ENCODE data around the gene JPH4. TPM values are rescaled to one million over a fixed set of nuclear protein-coding genes. Genes with fewer than 3 reads are reported as not detected.

Gene JPH4
- total RNA-seq, 1 donor from 2014 or later: 1.1 TPM

GRCh38 chr14:23572836-23573235, 5.8 kb downstream of the JPH4 start:
- no peak overlapping the region for H3K4me3 ChIP-seq (ENCODE audit: low read depth, low read length)
- TF ChIP-seq, protein P1, sequence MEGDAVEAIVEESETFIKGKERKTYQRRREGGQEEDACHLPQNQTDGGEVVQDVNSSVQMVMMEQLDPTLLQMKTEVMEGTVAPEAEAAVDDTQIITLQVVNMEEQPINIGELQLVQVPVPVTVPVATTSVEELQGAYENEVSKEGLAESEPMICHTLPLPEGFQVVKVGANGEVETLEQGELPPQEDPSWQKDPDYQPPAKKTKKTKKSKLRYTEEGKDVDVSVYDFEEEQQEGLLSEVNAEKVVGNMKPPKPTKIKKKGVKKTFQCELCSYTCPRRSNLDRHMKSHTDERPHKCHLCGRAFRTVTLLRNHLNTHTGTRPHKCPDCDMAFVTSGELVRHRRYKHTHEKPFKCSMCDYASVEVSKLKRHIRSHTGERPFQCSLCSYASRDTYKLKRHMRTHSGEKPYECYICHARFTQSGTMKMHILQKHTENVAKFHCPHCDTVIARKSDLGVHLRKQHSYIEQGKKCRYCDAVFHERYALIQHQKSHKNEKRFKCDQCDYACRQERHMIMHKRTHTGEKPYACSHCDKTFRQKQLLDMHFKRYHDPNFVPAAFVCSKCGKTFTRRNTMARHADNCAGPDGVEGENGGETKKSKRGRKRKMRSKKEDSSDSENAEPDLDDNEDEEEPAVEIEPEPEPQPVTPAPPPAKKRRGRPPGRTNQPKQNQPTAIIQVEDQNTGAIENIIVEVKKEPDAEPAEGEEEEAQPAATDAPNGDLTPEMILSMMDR (IDR thresholded peaks at IDR 0.05; ENCODE audit: insufficient read depth, low read length, poor library complexity, severe bottlenecking): no peak
- H3K27me3 ChIP-seq (ENCODE audit: control insufficient read depth, insufficient read depth, low read length): peaks cover 56% of the 10 kb centered on the region
- DNase-seq (ENCODE audit: low read depth): no peak
- H3K36me3 ChIP-seq (ENCODE audit: control insufficient read depth, insufficient read depth, low read length): no peaks in the 10 kb centered on the region

- no peaks in the 10 kb centered on the region for H3K36me3 ChIP-seq (ENCODE audit: control insufficient read depth, insufficient read depth, low read length)
- peaks cover 52% of the 10 kb centered on the region for H3K27me3 ChIP-seq (ENCODE audit: control insufficient read depth, insufficient read depth, low read length)
- no peak for DNase-seq (ENCODE audit: low read depth)
- TF ChIP-seq, protein P1 (IDR thresholded peaks at IDR 0.05; ENCODE audit: insufficient read depth, low read length, poor library complexity, severe bottlenecking): no peak
- no peak overlapping the region for H3K4me3 ChIP-seq (ENCODE audit: low read depth, low read length)
Measured at GRCh38 chr14:23572524-23572828, 6.1 kb downstream of the JPH4 start.

DNA sequence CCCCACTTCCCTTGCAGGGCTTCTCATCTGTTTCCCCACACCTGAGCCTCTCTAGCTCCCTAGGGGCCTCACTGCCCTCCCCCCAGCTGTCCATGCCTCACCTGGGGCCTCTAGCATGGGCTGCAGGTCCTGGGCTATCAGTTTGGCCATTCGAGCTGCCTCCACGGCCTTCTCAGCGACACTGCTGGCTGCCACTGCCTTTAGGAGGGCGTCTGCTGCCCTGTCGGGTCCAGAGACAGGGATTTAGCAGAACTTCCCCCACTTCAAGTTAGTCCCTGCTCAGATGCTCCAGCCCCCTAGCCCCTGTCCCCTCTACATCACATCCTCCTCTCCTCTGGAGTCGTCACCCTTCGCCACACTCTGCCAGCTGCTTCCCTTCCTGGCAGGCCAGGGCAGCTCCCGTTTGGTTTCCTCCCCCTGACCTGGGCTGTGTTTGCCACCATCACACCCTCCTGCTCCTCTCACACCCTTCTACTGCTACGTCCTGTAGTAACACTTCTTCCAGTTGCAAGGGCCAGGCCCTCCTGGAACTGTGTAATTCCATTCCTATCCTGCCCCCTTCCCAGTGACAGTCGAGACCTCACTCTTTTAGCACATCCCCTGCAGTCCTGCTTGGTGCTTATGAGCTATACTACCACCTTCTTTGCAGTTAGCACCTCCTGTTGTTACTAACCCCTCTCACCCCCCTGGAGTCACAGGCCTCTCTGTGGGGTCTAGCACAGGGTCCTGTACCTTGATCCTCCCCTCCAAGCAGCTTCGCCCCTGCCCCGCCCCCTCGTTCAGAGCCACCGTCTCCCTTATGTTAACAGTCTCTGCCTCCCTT, 6.7 kb downstream of the JPH4 start:
- Histone ChIP-seq H3K36me3 (ENCODE audit: control insufficient read depth, insufficient read depth, low read length) (no peaks in the 10 kb centered on the region), H3K4me3 (ENCODE audit: low read depth, low read length) (no peak overlapping the region), H3K27me3 (ENCODE audit: control insufficient read depth, insufficient read depth, low read length) (peaks cover 46% of the 10 kb centered on the region)
- TF ChIP-seq, protein P1 (IDR thresholded peaks at IDR 0.05; ENCODE audit: insufficient read depth, low read length, poor library complexity, severe bottlenecking): no peak
- DNase-seq (ENCODE audit: low read depth): no peak

GRCh38 chr14:23570806-23571483, 7.6 kb downstream of the JPH4 start:
- Histone ChIP-seq H3K27me3 (ENCODE audit: control insufficient read depth, insufficient read depth, low read length) (peaks cover 37% of the 10 kb centered on the region), H3K36me3 (ENCODE audit: control insufficient read depth, insufficient read depth, low read length) (no peaks in the 10 kb centered on the region), H3K4me3 (ENCODE audit: low read depth, low read length) (no peak overlapping the region)
- TF ChIP-seq, protein P1 (IDR thresholded peaks at IDR 0.05; ENCODE audit: insufficient read depth, low read length, poor library complexity, severe bottlenecking): no peak
- DNase-seq (ENCODE audit: low read depth): no peak

GRCh38 chr14:23569443-23570151, 9.0 kb downstream of the JPH4 start:
- Histone ChIP-seq H3K27me3 (ENCODE audit: control insufficient read depth, insufficient read depth, low read length) (peaks cover 25% of the 10 kb centered on the region), H3K36me3 (ENCODE audit: control insufficient read depth, insufficient read depth, low read length) (peaks cover 1% of the 10 kb centered on the region), H3K4me3 (ENCODE audit: low read depth, low read length) (no peak overlapping the region)
- DNase-seq (ENCODE audit: low read depth): no peak
- TF ChIP-seq, protein P1 (IDR thresholded peaks at IDR 0.05; ENCODE audit: insufficient read depth, low read length, poor library complexity, severe bottlenecking): peak; percentile 9
